Activated T-helper 1 cell treated with anti-CD3 and anti-CD28 coated beads, Interleukin-12 subunit alpha, Interleukin-12 subunit beta, Interleukin-2, Interleukin-4 antibody, amounts not matched to agents 30 ng/mL and 10 ng/mL and 1 ng/mL, durations not matched to agents 14 hours and 24 hours and 36 hours (primary cell): ENCODE results near the gene IL1RAPL1. TPM values are rescaled to one million over a fixed set of nuclear protein-coding genes. Genes with fewer than 3 reads are reported as not detected.

Experiments used
- DNase-seq: peaks from one replicate; pipeline ENCODE4 v3.0.0; 2021; ENCODE audit warnings: low spot score
- H3K27ac Mint-ChIP-seq: one replicate; pipeline ENCODE4 v1.8.0; 2021; ENCODE audit warnings: mild to moderate bottlenecking, mixed read lengths
- H3K27me3 Mint-ChIP-seq: one replicate; pipeline ENCODE4 v1.8.0; 2022; ENCODE audit warnings: mild to moderate bottlenecking, moderate library complexity, mixed read lengths; ENCODE audit not compliant: insufficient read depth
- H3K36me3 Mint-ChIP-seq: one replicate; pipeline ENCODE4 v1.8.0; 2021; ENCODE audit warnings: low read depth, mixed read lengths
- H3K4me1 Mint-ChIP-seq: one replicate; pipeline ENCODE4 v1.8.0; 2021; ENCODE audit warnings: low read depth, mixed read lengths
- H3K4me3 Mint-ChIP-seq: one replicate; pipeline ENCODE4 v1.8.0; 2021; ENCODE audit warnings: mild to moderate bottlenecking, moderate library complexity, mixed read lengths
- H3K9me3 Mint-ChIP-seq: one replicate; pipeline ENCODE4 v1.8.0; 2021; ENCODE audit warnings: mixed read lengths
- intact Hi-C: fragments of 100-400 bp; cut with micrococcal nuclease; formaldehyde crosslinking; loops from one replicate; pipeline ENCODE4 v1.15.1; 2024
- total RNA-seq: library from RNA; stranded (reverse); gene quantifications from 2 replicates; pipeline ENCODE4 v1.2.3, GENCODE V29; 2022

Gene IL1RAPL1
- total RNA-seq, 1 donor from 2014 or later, result not detected

GRCh38 chrX:29590921-29591320 lies 1003.7 kb downstream of the IL1RAPL1 start:
- no peaks in the 10 kb centered on the region for H3K4me1 Mint-ChIP-seq
- DNase-seq, result no peak
- H3K36me3 Mint-ChIP-seq, result no peaks in the 10 kb centered on the region
- intact Hi-C loops, result no loop called here
- H3K27me3 Mint-ChIP-seq, result no peaks in the 10 kb centered on the region
- no peaks in the 10 kb centered on the region for H3K9me3 Mint-ChIP-seq
- H3K4me3 Mint-ChIP-seq, result no peak overlapping the region
- no peak overlapping the region for H3K27ac Mint-ChIP-seq

GRCh38 chrX:29604381-29604780 lies 1017.1 kb downstream of the IL1RAPL1 start:
- Mint-ChIP-seq H3K36me3 (no peaks in the 10 kb centered on the region), H3K4me1 (no peaks in the 10 kb centered on the region), H3K9me3 (no peaks in the 10 kb centered on the region), H3K4me3 (no peak overlapping the region), H3K27ac (no peak overlapping the region), H3K27me3 (no peaks in the 10 kb centered on the region)
- no peak for DNase-seq
- intact Hi-C loops, result no loop called here

DNA sequence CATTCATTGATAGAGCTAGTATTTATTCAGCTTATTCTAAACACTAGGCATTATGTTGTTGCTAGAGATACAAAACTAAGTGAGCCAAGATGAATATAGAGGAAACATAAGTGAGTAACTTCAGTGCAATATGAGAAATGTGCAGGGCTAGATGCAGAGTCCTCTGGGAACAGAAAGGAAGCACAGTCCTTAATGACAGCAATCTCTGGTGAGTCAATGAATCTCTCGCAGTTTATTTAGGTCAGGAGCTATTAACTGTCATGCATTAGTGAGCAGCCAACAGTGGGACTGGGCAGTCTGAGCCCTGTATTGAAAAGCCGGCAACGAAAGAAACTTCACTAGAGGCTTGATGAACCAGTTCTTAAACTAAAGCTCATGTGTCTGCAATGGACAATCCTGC lies 1030.0 kb downstream of the IL1RAPL1 start:
- no peaks in the 10 kb centered on the region for H3K36me3 Mint-ChIP-seq
- no peaks in the 10 kb centered on the region for H3K4me1 Mint-ChIP-seq
- H3K9me3 Mint-ChIP-seq, result no peaks in the 10 kb centered on the region
- H3K27me3 Mint-ChIP-seq, result no peaks in the 10 kb centered on the region
- no peak overlapping the region for H3K4me3 Mint-ChIP-seq
- intact Hi-C loops, result no loop called here
- DNase-seq, result no peak
- H3K27ac Mint-ChIP-seq, result no peak overlapping the region

GRCh38 chrX:29617725-29618124 lies 1030.5 kb downstream of the IL1RAPL1 start:
- no peaks in the 10 kb centered on the region for H3K9me3 Mint-ChIP-seq
- H3K27ac Mint-ChIP-seq, result no peak overlapping the region

GRCh38 chrX:29627833-29628232 lies 1040.6 kb downstream of the IL1RAPL1 start:
- no peaks in the 10 kb centered on the region for H3K9me3 Mint-ChIP-seq
- no peaks in the 10 kb centered on the region for H3K4me1 Mint-ChIP-seq
- intact Hi-C loops, result no loop called here
- no peaks in the 10 kb centered on the region for H3K27me3 Mint-ChIP-seq
- no peaks in the 10 kb centered on the region for H3K36me3 Mint-ChIP-seq
- no peak overlapping the region for H3K27ac Mint-ChIP-seq
- no peak overlapping the region for H3K4me3 Mint-ChIP-seq
- no peak for DNase-seq

More at GRCh38 chrX:29617725-29618124, 1030.5 kb downstream of the IL1RAPL1 start:
- H3K4me3 Mint-ChIP-seq, result no peak overlapping the region
- no peaks in the 10 kb centered on the region for H3K27me3 Mint-ChIP-seq
- intact Hi-C loops, result no loop called here
- no peak for DNase-seq
- no peaks in the 10 kb centered on the region for H3K4me1 Mint-ChIP-seq
- H3K36me3 Mint-ChIP-seq, result no peaks in the 10 kb centered on the region

GRCh38 chrX:29634516-29634915 lies 1047.3 kb downstream of the IL1RAPL1 start:
- H3K9me3 Mint-ChIP-seq, result no peaks in the 10 kb centered on the region
- no peak overlapping the region for H3K27ac Mint-ChIP-seq
- intact Hi-C loops, result no loop called here
- no peak for DNase-seq
- H3K4me3 Mint-ChIP-seq, result no peak overlapping the region
- no peaks in the 10 kb centered on the region for H3K4me1 Mint-ChIP-seq
- no peaks in the 10 kb centered on the region for H3K27me3 Mint-ChIP-seq
- no peaks in the 10 kb centered on the region for H3K36me3 Mint-ChIP-seq

DNA sequence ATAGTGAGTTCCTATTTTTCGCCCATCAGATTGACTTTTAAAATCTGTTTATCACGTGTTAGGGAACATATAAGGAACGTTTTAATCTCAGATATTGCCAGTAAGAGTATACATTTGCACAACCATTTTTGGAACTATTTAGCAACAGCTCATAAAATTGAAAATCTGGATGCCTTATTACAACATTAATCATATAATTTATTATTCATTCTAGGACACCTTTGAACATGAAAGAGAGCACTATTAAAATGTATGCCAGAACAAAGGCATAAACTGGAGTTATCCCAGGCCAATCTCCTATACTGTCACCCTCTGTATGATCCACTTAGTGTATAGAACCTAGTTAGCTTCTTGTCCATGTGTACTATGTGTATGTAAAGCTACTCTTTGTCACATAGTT lies 1049.1 kb downstream of the IL1RAPL1 start:
- intact Hi-C loops, result no loop called here
- Mint-ChIP-seq H3K27me3 (no peaks in the 10 kb centered on the region), H3K27ac (no peak overlapping the region), H3K36me3 (no peaks in the 10 kb centered on the region), H3K4me3 (no peak overlapping the region), H3K4me1 (no peaks in the 10 kb centered on the region), H3K9me3 (no peaks in the 10 kb centered on the region)
- DNase-seq, result no peak

GRCh38 chrX:29640106-29640505 lies 1052.9 kb downstream of the IL1RAPL1 start:
- H3K36me3 Mint-ChIP-seq, result no peaks in the 10 kb centered on the region
- H3K9me3 Mint-ChIP-seq, result no peaks in the 10 kb centered on the region
- no peak for DNase-seq
- H3K4me1 Mint-ChIP-seq, result no peaks in the 10 kb centered on the region
- H3K27ac Mint-ChIP-seq, result no peak overlapping the region
- no peaks in the 10 kb centered on the region for H3K27me3 Mint-ChIP-seq
- no peak overlapping the region for H3K4me3 Mint-ChIP-seq
- intact Hi-C loops, result no loop called here

- Mint-ChIP-seq H3K36me3 (no peaks in the 10 kb centered on the region), H3K27ac (no peak overlapping the region), H3K4me3 (no peak overlapping the region), H3K27me3 (no peaks in the 10 kb centered on the region), H3K9me3 (no peaks in the 10 kb centered on the region), H3K4me1 (no peaks in the 10 kb centered on the region)
- intact Hi-C loops, result no loop called here
- no peak for DNase-seq
Measured at GRCh38 chrX:29641461-29641860, 1054.2 kb downstream of the IL1RAPL1 start.

DNA sequence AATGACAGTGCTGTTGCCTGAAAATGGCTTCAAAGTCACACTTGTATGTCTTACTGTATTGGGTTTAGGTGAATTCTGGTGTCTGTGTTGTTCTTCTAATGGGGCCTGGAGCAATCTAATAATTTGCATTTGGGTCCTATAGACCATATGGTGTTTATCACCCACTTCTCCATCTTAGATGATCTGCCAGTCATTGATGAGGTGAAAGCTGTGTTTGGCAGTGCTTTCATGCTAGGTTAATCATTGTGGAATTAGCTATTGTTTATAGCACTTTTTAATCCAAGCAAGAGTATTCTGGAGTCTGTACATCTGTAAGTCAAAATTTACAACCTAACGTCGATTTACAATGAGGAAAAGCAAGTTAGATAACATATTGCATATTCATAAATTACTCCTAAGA lies 1055.9 kb downstream of the IL1RAPL1 start:
- H3K4me3 Mint-ChIP-seq, result no peak overlapping the region
- H3K4me1 Mint-ChIP-seq, result no peaks in the 10 kb centered on the region
- no peak overlapping the region for H3K27ac Mint-ChIP-seq
- H3K36me3 Mint-ChIP-seq, result no peaks in the 10 kb centered on the region
- no peak for DNase-seq
- H3K27me3 Mint-ChIP-seq, result no peaks in the 10 kb centered on the region
- intact Hi-C loops, result no loop called here
- H3K9me3 Mint-ChIP-seq, result no peaks in the 10 kb centered on the region

GRCh38 chrX:29648161-29648560 lies 1060.9 kb downstream of the IL1RAPL1 start:
- no peak for DNase-seq
- Mint-ChIP-seq H3K4me3 (no peak overlapping the region), H3K36me3 (no peaks in the 10 kb centered on the region), H3K9me3 (no peaks in the 10 kb centered on the region), H3K27ac (no peak overlapping the region), H3K4me1 (no peaks in the 10 kb centered on the region), H3K27me3 (no peaks in the 10 kb centered on the region)
- intact Hi-C loops, result no loop called here

DNA sequence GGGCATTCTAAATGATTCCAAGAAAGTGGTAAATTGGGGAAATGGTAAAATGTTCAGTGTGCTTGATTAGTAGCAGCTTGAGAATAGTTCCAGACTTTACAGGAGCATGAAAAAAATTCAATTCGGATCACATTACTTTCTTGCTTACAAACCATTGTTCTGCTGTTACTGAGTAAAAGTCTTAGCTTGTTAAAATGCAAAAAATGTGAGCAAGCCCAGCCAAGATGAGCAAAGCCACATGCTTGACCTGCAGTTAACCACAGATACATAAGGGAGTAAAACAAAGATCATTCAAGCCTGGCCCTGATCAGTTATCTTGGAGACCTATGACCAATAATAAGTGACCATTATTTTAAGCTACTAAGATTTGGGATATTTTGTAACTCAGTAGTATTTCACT lies 1065.2 kb downstream of the IL1RAPL1 start:
- no peaks in the 10 kb centered on the region for H3K4me1 Mint-ChIP-seq
- intact Hi-C loops, result no loop called here
- H3K9me3 Mint-ChIP-seq, result no peaks in the 10 kb centered on the region
- no peaks in the 10 kb centered on the region for H3K36me3 Mint-ChIP-seq
- H3K27me3 Mint-ChIP-seq, result no peaks in the 10 kb centered on the region
- DNase-seq, result no peak
- H3K27ac Mint-ChIP-seq, result no peak overlapping the region
- H3K4me3 Mint-ChIP-seq, result no peak overlapping the region

DNA sequence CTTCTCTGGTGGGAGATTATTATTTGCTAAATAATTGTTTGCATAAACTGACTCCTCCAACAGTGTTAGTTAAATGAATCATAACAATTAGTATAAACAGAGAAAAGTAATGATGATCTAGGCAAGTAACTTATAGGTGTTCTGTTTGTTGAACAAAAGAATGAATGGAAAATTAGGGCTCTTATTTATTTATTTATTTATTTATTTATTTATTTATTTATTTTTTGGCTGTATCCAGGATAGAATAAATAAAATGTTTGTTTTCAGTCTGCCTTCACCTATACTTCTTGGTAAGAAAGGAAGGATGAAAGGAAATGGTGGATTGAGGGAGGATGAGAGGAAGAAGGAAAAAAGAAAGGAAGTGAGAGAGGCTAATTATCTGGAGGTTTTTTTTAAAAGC lies 1066.5 kb downstream of the IL1RAPL1 start:
- no peaks in the 10 kb centered on the region for H3K27me3 Mint-ChIP-seq
- H3K9me3 Mint-ChIP-seq, result no peaks in the 10 kb centered on the region
- H3K27ac Mint-ChIP-seq, result no peak overlapping the region
- H3K4me1 Mint-ChIP-seq, result no peaks in the 10 kb centered on the region
- intact Hi-C loops, result no loop called here
- no peak overlapping the region for H3K4me3 Mint-ChIP-seq
- H3K36me3 Mint-ChIP-seq, result no peaks in the 10 kb centered on the region
- no peak for DNase-seq

- no peaks in the 10 kb centered on the region for H3K36me3 Mint-ChIP-seq
- intact Hi-C loops, result no loop called here
- no peak for DNase-seq
- no peak overlapping the region for H3K4me3 Mint-ChIP-seq
- H3K27me3 Mint-ChIP-seq, result no peaks in the 10 kb centered on the region
- H3K27ac Mint-ChIP-seq, result no peak overlapping the region
- no peaks in the 10 kb centered on the region for H3K4me1 Mint-ChIP-seq
- peaks cover 4% of the 10 kb centered on the region for H3K9me3 Mint-ChIP-seq
Measured at GRCh38 chrX:29659911-29660310, 1072.7 kb downstream of the IL1RAPL1 start.
